Choroid plexus epithelial cell (primary cell): ENCODE data around the gene RAI1.

Experiments
- DNase-seq: peaks from one replicate; pipeline ENCODE4 v3.0.0-alpha.2; 2010; ENCODE audit warnings: low read depth
- H3K4me3 ChIP-seq: 2 replicates; pipeline ENCODE4 v1.5.1; 2011; ENCODE audit warnings: low read depth, mild to moderate bottlenecking, control low read depth, low read length, moderate library complexity
- TF ChIP-seq, protein P1 (sequence below): conservative IDR thresholded peaks from 2 replicates; pipeline ENCODE4 v1.5.1; 2011; ENCODE audit warnings: low read depth, mild to moderate bottlenecking, control low read depth, inconsistent platforms, low read length, moderate library complexity

Gene RAI1

DNA sequence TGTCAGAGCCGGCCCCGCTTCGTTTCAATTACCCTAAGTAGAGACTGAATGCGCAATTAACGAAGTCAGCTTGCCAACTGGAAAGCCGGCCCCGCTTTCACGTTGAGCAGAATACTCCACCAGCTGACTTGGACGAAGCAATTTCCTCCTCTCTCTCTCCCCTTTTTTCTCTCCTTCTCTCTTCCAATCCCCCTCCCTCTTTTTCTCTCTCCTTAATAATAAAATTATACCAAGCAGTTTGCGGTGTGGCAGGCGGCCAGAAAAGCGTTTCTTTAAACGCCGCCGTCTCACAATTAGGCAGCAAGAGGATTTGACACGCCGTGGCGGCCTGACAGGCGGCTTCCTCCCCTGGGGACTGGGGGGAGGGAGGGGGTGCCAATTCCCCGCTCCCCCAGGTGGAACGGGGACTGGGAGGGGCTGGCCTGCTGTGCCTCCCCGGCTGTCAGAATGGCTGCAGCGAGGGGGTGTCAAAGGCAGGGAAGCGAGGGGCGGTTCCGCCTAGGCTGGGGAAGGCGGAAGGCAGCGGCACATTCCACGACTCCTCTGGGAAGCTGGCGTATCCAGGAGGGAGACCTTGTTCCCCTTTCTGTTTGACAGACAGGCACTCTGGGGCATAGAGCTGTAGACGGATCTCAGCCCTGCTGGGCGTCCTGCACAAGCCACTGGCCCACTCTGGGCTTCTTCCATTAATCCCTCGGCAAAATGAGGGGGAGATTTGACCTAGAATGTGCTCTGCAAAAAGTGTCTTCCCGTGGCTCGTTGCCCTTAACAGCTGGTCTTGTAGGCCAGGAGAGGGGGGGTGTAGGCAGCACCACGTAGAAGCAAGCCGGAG is 102.8 kb downstream of the RAI1 start:
- peak overlapping the region; percentile 53 for H3K4me3 ChIP-seq
- DNase-seq: peak; percentile 72
- TF ChIP-seq, protein P1, sequence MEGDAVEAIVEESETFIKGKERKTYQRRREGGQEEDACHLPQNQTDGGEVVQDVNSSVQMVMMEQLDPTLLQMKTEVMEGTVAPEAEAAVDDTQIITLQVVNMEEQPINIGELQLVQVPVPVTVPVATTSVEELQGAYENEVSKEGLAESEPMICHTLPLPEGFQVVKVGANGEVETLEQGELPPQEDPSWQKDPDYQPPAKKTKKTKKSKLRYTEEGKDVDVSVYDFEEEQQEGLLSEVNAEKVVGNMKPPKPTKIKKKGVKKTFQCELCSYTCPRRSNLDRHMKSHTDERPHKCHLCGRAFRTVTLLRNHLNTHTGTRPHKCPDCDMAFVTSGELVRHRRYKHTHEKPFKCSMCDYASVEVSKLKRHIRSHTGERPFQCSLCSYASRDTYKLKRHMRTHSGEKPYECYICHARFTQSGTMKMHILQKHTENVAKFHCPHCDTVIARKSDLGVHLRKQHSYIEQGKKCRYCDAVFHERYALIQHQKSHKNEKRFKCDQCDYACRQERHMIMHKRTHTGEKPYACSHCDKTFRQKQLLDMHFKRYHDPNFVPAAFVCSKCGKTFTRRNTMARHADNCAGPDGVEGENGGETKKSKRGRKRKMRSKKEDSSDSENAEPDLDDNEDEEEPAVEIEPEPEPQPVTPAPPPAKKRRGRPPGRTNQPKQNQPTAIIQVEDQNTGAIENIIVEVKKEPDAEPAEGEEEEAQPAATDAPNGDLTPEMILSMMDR: no peak

DNA sequence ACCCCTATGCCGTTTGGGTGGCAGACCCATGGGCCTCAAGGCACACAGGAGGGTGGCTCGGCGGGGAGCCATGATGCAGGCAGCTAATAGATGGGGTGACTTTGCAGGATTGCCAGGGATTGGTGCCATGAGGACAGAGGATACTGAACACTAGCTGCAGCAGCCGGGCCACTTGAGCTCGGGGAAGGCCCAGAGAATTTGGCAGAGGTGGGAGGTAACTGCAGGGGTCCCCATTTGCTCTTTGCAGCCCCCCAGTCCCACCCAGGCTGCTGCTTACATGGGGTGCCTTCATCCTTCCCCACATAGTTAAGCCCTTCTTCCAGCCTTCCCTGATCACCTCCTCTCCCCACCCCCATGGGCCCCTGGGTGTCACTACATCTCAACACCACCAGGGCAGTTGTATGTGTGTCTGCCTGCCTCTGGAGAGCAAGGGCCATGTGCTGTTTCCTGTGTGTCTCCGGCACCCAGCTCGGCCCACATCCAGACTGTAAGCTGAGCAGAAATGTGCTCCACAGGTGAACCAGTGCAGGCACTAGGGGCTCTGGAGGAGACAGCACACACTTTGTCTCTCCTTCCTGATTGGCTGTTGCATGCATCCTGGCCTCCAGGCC is 103.5 kb downstream of the RAI1 start:
- DNase-seq: peak; percentile 52
- no peak overlapping the region for H3K4me3 ChIP-seq
- TF ChIP-seq, protein P1: peak; percentile 52

GRCh38 chr17:17785407-17785806 is 104.1 kb downstream of the RAI1 start:
- no peak overlapping the region for H3K4me3 ChIP-seq
- TF ChIP-seq, protein P1: no peak
- DNase-seq: no peak

DNA sequence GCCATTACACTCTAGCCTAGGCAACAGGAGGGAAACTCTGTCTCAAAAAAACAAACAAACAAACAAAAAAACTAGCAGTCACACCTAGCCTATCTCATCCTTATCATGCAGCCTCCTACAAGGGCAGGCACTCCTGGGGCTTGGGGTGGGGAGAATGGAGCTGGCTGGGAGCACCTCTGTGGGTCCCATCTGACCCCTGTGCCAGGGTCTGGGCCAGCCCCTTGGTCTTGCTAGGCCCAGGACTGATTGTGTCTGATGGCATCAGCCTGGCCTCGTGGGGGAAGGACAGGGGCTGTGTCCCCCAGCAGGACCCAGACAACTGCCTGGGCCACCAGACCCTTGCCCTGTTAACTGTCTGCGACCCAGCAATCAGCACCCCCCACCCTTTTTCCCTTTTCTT is 105.7 kb downstream of the RAI1 start:
- no peak overlapping the region for H3K4me3 ChIP-seq
- TF ChIP-seq, protein P1: no peak
- no peak for DNase-seq

GRCh38 chr17:17787568-17787967 is 106.3 kb downstream of the RAI1 start:
- no peak for DNase-seq
- TF ChIP-seq, protein P1: no peak
- H3K4me3 ChIP-seq: no peak overlapping the region

DNA sequence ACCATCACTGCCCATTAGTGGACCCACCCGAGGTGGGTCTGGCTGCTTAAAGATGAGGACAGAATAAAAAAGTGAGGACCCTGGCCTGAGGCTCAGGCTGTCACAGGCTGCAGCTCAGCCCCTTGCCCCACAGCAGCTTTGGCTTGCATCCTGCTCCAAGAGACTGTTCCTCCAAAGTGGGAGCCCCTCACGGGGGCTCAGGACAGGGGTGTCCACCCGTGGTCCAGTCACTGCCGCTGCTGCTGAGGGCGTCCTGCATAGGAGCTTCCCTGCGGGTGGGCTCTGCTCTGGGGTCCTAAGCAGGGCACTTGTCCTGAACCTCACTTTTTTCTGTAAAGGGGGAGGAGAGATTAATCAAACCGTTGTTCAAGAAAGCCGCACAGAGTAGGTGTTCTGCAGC is 107.7 kb downstream of the RAI1 start:
- no peak for DNase-seq
- no peak overlapping the region for H3K4me3 ChIP-seq
- TF ChIP-seq, protein P1: no peak
